ENCODE results near the gene CMSS1.

The CMSS1 gene

DNA sequence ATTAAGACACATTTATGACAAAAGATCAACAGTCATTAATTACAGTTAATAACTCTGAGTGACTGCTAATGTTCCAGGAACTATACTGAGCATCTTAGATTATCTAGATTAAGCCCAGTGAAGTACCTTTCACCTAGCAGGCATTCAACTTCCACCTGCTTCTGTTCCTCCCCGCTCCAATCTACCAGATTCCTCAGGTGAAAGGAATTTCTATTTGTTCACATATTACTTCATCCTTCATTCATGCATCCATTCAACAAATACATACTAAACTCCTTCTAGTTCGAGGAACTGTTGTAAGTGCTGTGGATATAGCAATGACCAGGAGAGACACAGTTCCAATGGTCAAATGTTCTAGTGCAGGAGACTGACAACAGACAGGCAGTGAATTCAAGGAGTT is 157.3 kb downstream of the CMSS1 start:
- no peaks in the 10 kb centered on the region for H3K9me3 ChIP-seq (ENCODE audit: insufficient read depth, low read length)

DNA sequence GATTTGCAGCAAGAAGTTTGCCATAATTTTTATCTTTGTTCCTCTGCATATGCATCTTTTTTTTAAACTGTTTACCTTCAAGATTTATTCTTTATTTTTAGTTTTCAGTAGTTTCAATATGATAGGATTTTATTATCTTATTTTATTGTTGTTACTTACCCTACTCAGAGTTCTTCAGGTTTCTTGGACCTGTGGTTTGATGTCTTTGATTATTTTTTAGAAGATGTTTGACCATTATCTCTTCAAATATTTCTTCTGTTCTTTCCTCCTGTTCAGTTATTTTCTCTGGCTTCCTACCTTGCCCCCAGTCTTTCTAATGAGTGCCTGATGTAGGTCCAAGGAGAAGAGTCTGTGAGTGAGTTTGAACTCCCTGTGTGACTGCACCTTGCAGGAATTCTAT is 158.9 kb downstream of the CMSS1 start:
- Histone ChIP-seq H3K9me3 (ENCODE audit: insufficient read depth, low read length) (no peaks in the 10 kb centered on the region), H3K36me3 (ENCODE audit: insufficient read depth, insufficient read length, low read length) (no peaks in the 10 kb centered on the region), H3K9ac (ENCODE audit: insufficient read length, low read depth) (no peak overlapping the region), H3K27me3 (ENCODE audit: insufficient read depth, insufficient read length) (no peaks in the 10 kb centered on the region), H3K4me3 (ENCODE audit: insufficient read length, low read depth) (no peak overlapping the region), H3K4me1 (ENCODE audit: insufficient read depth, insufficient read length) (no peaks in the 10 kb centered on the region)
- TF ChIP-seq YY1 (IDR thresholded peaks at IDR 0.05; ENCODE audit: insufficient read depth, insufficient read length) (no peak), SUZ12 (IDR thresholded peaks at IDR 0.05; ENCODE audit: extremely low read depth, insufficient read depth, insufficient read length) (no peak), ZNF274 (IDR thresholded peaks at IDR 0.05; ENCODE audit: low read depth, low read length) (no peak)
- DNase-seq (ENCODE audit: low read depth, low spot score), result no peak

More for the DNA sequence above, 157.3 kb downstream of the CMSS1 start:
- no peaks in the 10 kb centered on the region for H3K4me1 ChIP-seq (ENCODE audit: insufficient read depth, insufficient read length)
- no peak for DNase-seq (ENCODE audit: low read depth, low spot score)
- H3K4me3 ChIP-seq (ENCODE audit: insufficient read length, low read depth), result no peak overlapping the region
- no peaks in the 10 kb centered on the region for H3K36me3 ChIP-seq (ENCODE audit: insufficient read depth, insufficient read length, low read length)
- no peaks in the 10 kb centered on the region for H3K27me3 ChIP-seq (ENCODE audit: insufficient read depth, insufficient read length)
- TF ChIP-seq ZNF274 (IDR thresholded peaks at IDR 0.05; ENCODE audit: low read depth, low read length), result no peak
- TF ChIP-seq YY1 (IDR thresholded peaks at IDR 0.05; ENCODE audit: insufficient read depth, insufficient read length), result no peak
- no peak for TF ChIP-seq SUZ12 (IDR thresholded peaks at IDR 0.05; ENCODE audit: extremely low read depth, insufficient read depth, insufficient read length)
- H3K9ac ChIP-seq (ENCODE audit: insufficient read length, low read depth), result no peak overlapping the region

- no peak overlapping the region for H3K4me3 ChIP-seq (ENCODE audit: insufficient read length, low read depth)
- no peaks in the 10 kb centered on the region for H3K36me3 ChIP-seq (ENCODE audit: insufficient read depth, insufficient read length, low read length)
- H3K9ac ChIP-seq (ENCODE audit: insufficient read length, low read depth), result no peak overlapping the region
- no peak for DNase-seq (ENCODE audit: low read depth, low spot score)
- H3K9me3 ChIP-seq (ENCODE audit: insufficient read depth, low read length), result no peaks in the 10 kb centered on the region
- TF ChIP-seq YY1 (IDR thresholded peaks at IDR 0.05; ENCODE audit: insufficient read depth, insufficient read length) (no peak), SUZ12 (IDR thresholded peaks at IDR 0.05; ENCODE audit: extremely low read depth, insufficient read depth, insufficient read length) (no peak), ZNF274 (IDR thresholded peaks at IDR 0.05; ENCODE audit: low read depth, low read length) (no peak)
- H3K27me3 ChIP-seq (ENCODE audit: insufficient read depth, insufficient read length), result no peaks in the 10 kb centered on the region
- no peaks in the 10 kb centered on the region for H3K4me1 ChIP-seq (ENCODE audit: insufficient read depth, insufficient read length)
Measured at GRCh38 chr3:99978221-99978620, 160.6 kb downstream of the CMSS1 start.

GRCh38 chr3:99980606-99981005 is 162.9 kb downstream of the CMSS1 start:
- Histone ChIP-seq H3K4me3 (ENCODE audit: insufficient read length, low read depth) (no peak overlapping the region), H3K9ac (ENCODE audit: insufficient read length, low read depth) (no peak overlapping the region), H3K9me3 (ENCODE audit: insufficient read depth, low read length) (no peaks in the 10 kb centered on the region), H3K4me1 (ENCODE audit: insufficient read depth, insufficient read length) (no peaks in the 10 kb centered on the region), H3K36me3 (ENCODE audit: insufficient read depth, insufficient read length, low read length) (no peaks in the 10 kb centered on the region), H3K27me3 (ENCODE audit: insufficient read depth, insufficient read length) (no peaks in the 10 kb centered on the region)
- no peak for TF ChIP-seq YY1 (IDR thresholded peaks at IDR 0.05; ENCODE audit: insufficient read depth, insufficient read length)
- TF ChIP-seq SUZ12 (IDR thresholded peaks at IDR 0.05; ENCODE audit: extremely low read depth, insufficient read depth, insufficient read length), result no peak
- no peak for TF ChIP-seq ZNF274 (IDR thresholded peaks at IDR 0.05; ENCODE audit: low read depth, low read length)
- no peak for DNase-seq (ENCODE audit: low read depth, low spot score)

- Histone ChIP-seq H3K36me3 (ENCODE audit: insufficient read depth, insufficient read length, low read length) (no peaks in the 10 kb centered on the region), H3K9me3 (ENCODE audit: insufficient read depth, low read length) (no peaks in the 10 kb centered on the region), H3K9ac (ENCODE audit: insufficient read length, low read depth) (no peak overlapping the region), H3K4me3 (ENCODE audit: insufficient read length, low read depth) (no peak overlapping the region), H3K27me3 (ENCODE audit: insufficient read depth, insufficient read length) (no peaks in the 10 kb centered on the region), H3K4me1 (ENCODE audit: insufficient read depth, insufficient read length) (no peaks in the 10 kb centered on the region)
- TF ChIP-seq ZNF274 (IDR thresholded peaks at IDR 0.05; ENCODE audit: low read depth, low read length) (no peak), SUZ12 (IDR thresholded peaks at IDR 0.05; ENCODE audit: extremely low read depth, insufficient read depth, insufficient read length) (no peak), YY1 (IDR thresholded peaks at IDR 0.05; ENCODE audit: insufficient read depth, insufficient read length) (no peak)
- no peak for DNase-seq (ENCODE audit: low read depth, low spot score)
Measured at GRCh38 chr3:99981138-99981537, 163.5 kb downstream of the CMSS1 start.

- H3K27me3 ChIP-seq (ENCODE audit: insufficient read depth, insufficient read length), result no peaks in the 10 kb centered on the region
- no peak overlapping the region for H3K4me3 ChIP-seq (ENCODE audit: insufficient read length, low read depth)
- no peaks in the 10 kb centered on the region for H3K9me3 ChIP-seq (ENCODE audit: insufficient read depth, low read length)
- no peak overlapping the region for H3K9ac ChIP-seq (ENCODE audit: insufficient read length, low read depth)
- TF ChIP-seq YY1 (IDR thresholded peaks at IDR 0.05; ENCODE audit: insufficient read depth, insufficient read length) (no peak), SUZ12 (IDR thresholded peaks at IDR 0.05; ENCODE audit: extremely low read depth, insufficient read depth, insufficient read length) (no peak), ZNF274 (IDR thresholded peaks at IDR 0.05; ENCODE audit: low read depth, low read length) (no peak)
- H3K4me1 ChIP-seq (ENCODE audit: insufficient read depth, insufficient read length), result no peaks in the 10 kb centered on the region
- no peaks in the 10 kb centered on the region for H3K36me3 ChIP-seq (ENCODE audit: insufficient read depth, insufficient read length, low read length)
- no peak for DNase-seq (ENCODE audit: low read depth, low spot score)
Measured at GRCh38 chr3:99982650-99983049, 165.0 kb downstream of the CMSS1 start.

- TF ChIP-seq ZNF274 (IDR thresholded peaks at IDR 0.05; ENCODE audit: low read depth, low read length) (no peak), YY1 (IDR thresholded peaks at IDR 0.05; ENCODE audit: insufficient read depth, insufficient read length) (no peak), SUZ12 (IDR thresholded peaks at IDR 0.05; ENCODE audit: extremely low read depth, insufficient read depth, insufficient read length) (no peak)
- H3K9ac ChIP-seq (ENCODE audit: insufficient read length, low read depth), result no peak overlapping the region
- H3K27me3 ChIP-seq (ENCODE audit: insufficient read depth, insufficient read length), result no peaks in the 10 kb centered on the region
- H3K4me3 ChIP-seq (ENCODE audit: insufficient read length, low read depth), result no peak overlapping the region
- H3K9me3 ChIP-seq (ENCODE audit: insufficient read depth, low read length), result no peaks in the 10 kb centered on the region
- H3K4me1 ChIP-seq (ENCODE audit: insufficient read depth, insufficient read length), result no peaks in the 10 kb centered on the region
- H3K36me3 ChIP-seq (ENCODE audit: insufficient read depth, insufficient read length, low read length), result no peaks in the 10 kb centered on the region
- DNase-seq (ENCODE audit: low read depth, low spot score), result no peak
Measured at GRCh38 chr3:99984139-99984538, 166.5 kb downstream of the CMSS1 start.
